ENCODE data around the gene ALDH3B1. TPM values are rescaled to one million over a fixed set of nuclear protein-coding genes. Genes with fewer than 3 reads are reported as not detected.

Gene ALDH3B1
- total RNA-seq, 2 experiments from 2014 or later: not detected

- peaks cover 2% of the 10 kb centered on the region for H3K27me3 Mint-ChIP-seq
- no peak for DNase-seq
- no peaks in the 10 kb centered on the region for H3K9me3 Mint-ChIP-seq
- no peak overlapping the region for H3K27ac Mint-ChIP-seq
- no peaks in the 10 kb centered on the region for H3K4me1 Mint-ChIP-seq
- no peak overlapping the region for H3K4me3 Mint-ChIP-seq
- CTCF ChIA-PET: no interaction called here
- no peaks in the 10 kb centered on the region for H3K36me3 Mint-ChIP-seq (ENCODE audit: low read depth)
- POLR2A ChIA-PET: no interaction called here
Observed at GRCh38 chr11:68021167-68021787, 11.2 kb downstream of the ALDH3B1 start.

GRCh38 chr11:68022531-68022930 lies 12.4 kb downstream of the ALDH3B1 start:
- H3K36me3 Mint-ChIP-seq (ENCODE audit: low read depth): no peaks in the 10 kb centered on the region
- ChIA-PET POLR2A (no interaction called here), CTCF (interaction anchor here (0.6 kb wide), 1 partner anchor 8 kb away, joined by 7 read pairs; the partner anchor contains the start of gene NDUFS8)
- H3K27me3 Mint-ChIP-seq: peaks cover 2% of the 10 kb centered on the region
- no peaks in the 10 kb centered on the region for H3K4me1 Mint-ChIP-seq
- DNase-seq: no peak
- no peak overlapping the region for H3K27ac Mint-ChIP-seq
- no peak overlapping the region for H3K4me3 Mint-ChIP-seq
- no peaks in the 10 kb centered on the region for H3K9me3 Mint-ChIP-seq

- no peak overlapping the region for H3K4me3 Mint-ChIP-seq
- no peaks in the 10 kb centered on the region for H3K36me3 Mint-ChIP-seq (ENCODE audit: low read depth)
- no peaks in the 10 kb centered on the region for H3K9me3 Mint-ChIP-seq
- peaks cover 2% of the 10 kb centered on the region for H3K27me3 Mint-ChIP-seq
- no peak overlapping the region for H3K27ac Mint-ChIP-seq
- DNase-seq: no peak
- CTCF ChIA-PET: no interaction called here
- H3K4me1 Mint-ChIP-seq: peaks cover 9% of the 10 kb centered on the region
- POLR2A ChIA-PET: no interaction called here
Observed at GRCh38 chr11:68024508-68024907, 14.4 kb downstream of the ALDH3B1 start.

- H3K4me3 Mint-ChIP-seq: no peak overlapping the region
- no peak overlapping the region for H3K27ac Mint-ChIP-seq
- ChIA-PET POLR2A (no interaction called here), CTCF (no interaction called here)
- H3K4me1 Mint-ChIP-seq: peaks cover 12% of the 10 kb centered on the region
- no peaks in the 10 kb centered on the region for H3K36me3 Mint-ChIP-seq (ENCODE audit: low read depth)
- H3K27me3 Mint-ChIP-seq: peaks cover 2% of the 10 kb centered on the region
- DNase-seq: peak; percentile 23
- no peaks in the 10 kb centered on the region for H3K9me3 Mint-ChIP-seq
Observed at GRCh38 chr11:68025047-68025446, 14.9 kb downstream of the ALDH3B1 start.

- Mint-ChIP-seq H3K27ac (no peak overlapping the region), H3K4me1 (peaks cover 20% of the 10 kb centered on the region)
- CTCF ChIA-PET: no interaction called here
Observed at GRCh38 chr11:68026391-68027105, 16.4 kb downstream of the ALDH3B1 start.

GRCh38 chr11:68027667-68028066 lies 17.5 kb downstream of the ALDH3B1 start:
- Mint-ChIP-seq H3K27me3 (peaks cover 2% of the 10 kb centered on the region), H3K4me3 (no peak overlapping the region), H3K4me1 (peaks cover 24% of the 10 kb centered on the region), H3K9me3 (no peaks in the 10 kb centered on the region), H3K27ac (no peak overlapping the region), H3K36me3 (ENCODE audit: low read depth) (peaks cover 7% of the 10 kb centered on the region)
- CTCF ChIA-PET: no interaction called here
- DNase-seq: no peak
- POLR2A ChIA-PET: interaction anchor here (5.6 kb wide), 1 partner anchor 13 kb away, joined by 63 read pairs; the partner anchor contains the start of gene TCIRG1

More at GRCh38 chr11:68026391-68027105, 16.4 kb downstream of the ALDH3B1 start:
- H3K9me3 Mint-ChIP-seq: no peaks in the 10 kb centered on the region
- no peak overlapping the region for H3K4me3 Mint-ChIP-seq
- DNase-seq: no peak
- peaks cover 4% of the 10 kb centered on the region for H3K36me3 Mint-ChIP-seq (ENCODE audit: low read depth)
- POLR2A ChIA-PET: interaction anchor here (5.6 kb wide), 1 partner anchor 14 kb away, joined by 63 read pairs; the partner anchor contains the start of gene TCIRG1
- peaks cover 2% of the 10 kb centered on the region for H3K27me3 Mint-ChIP-seq

GRCh38 chr11:68028802-68029545 lies 18.8 kb downstream of the ALDH3B1 start:
- H3K4me3 Mint-ChIP-seq: peak overlapping the region; percentile 68
- peaks cover 2% of the 10 kb centered on the region for H3K27me3 Mint-ChIP-seq
- no peak for DNase-seq
- ChIA-PET POLR2A (interaction anchor here (5.6 kb wide), 1 partner anchor 11 kb away, joined by 63 read pairs; the partner anchor contains the start of gene TCIRG1), CTCF (no interaction called here)
- peaks cover 7% of the 10 kb centered on the region for H3K36me3 Mint-ChIP-seq (ENCODE audit: low read depth)
- H3K4me1 Mint-ChIP-seq: peaks cover 26% of the 10 kb centered on the region
- H3K27ac Mint-ChIP-seq: no peak overlapping the region
- H3K9me3 Mint-ChIP-seq: no peaks in the 10 kb centered on the region

GRCh38 chr11:68030318-68031143 lies 20.4 kb downstream of the ALDH3B1 start, which contains the start of gene NDUFS8:
Gene NDUFS8 (plus strand): TSS chr11:68030681. CDS start chr11:68032152, 1,471 bp downstream.
- no peaks in the 10 kb centered on the region for H3K27me3 Mint-ChIP-seq
- peaks cover 30% of the 10 kb centered on the region for H3K4me1 Mint-ChIP-seq
- no peaks in the 10 kb centered on the region for H3K9me3 Mint-ChIP-seq
- peak within 1 kb of the TSS; percentile 78 for H3K27ac Mint-ChIP-seq
- H3K36me3 Mint-ChIP-seq (ENCODE audit: low read depth): peaks cover 7% of the 10 kb centered on the region
- ChIA-PET CTCF (interaction anchor here (1.2 kb wide), 1 partner anchor 8 kb away, joined by 7 read pairs; no protein-coding TSS in a partner anchor), POLR2A (interaction anchor here (1.5 to 5.6 kb wide), 2 partner anchors 10 to 87 kb away, joined by 4 to 63 read pairs; partner anchors contain the start of gene TCIRG1)
- peak; percentile 97 for DNase-seq
- peak within 1 kb of the TSS; percentile 90 for H3K4me3 Mint-ChIP-seq

- Mint-ChIP-seq H3K27ac (peak overlapping the region; percentile 78), H3K27me3 (no peaks in the 10 kb centered on the region), H3K4me3 (peak overlapping the region; percentile 90), H3K36me3 (ENCODE audit: low read depth) (peaks cover 7% of the 10 kb centered on the region), H3K4me1 (peaks cover 35% of the 10 kb centered on the region), H3K9me3 (no peaks in the 10 kb centered on the region)
- no peak for DNase-seq
- ChIA-PET POLR2A (interaction anchor here (1.5 to 5.6 kb wide), 2 partner anchors 9 to 87 kb away, joined by 4 to 63 read pairs; partner anchors contain the start of gene TCIRG1), CTCF (interaction anchor here (1.2 kb wide), 1 partner anchor 9 kb away, joined by 7 read pairs; no protein-coding TSS in a partner anchor)
Observed at GRCh38 chr11:68031144-68031464, 21.0 kb downstream of the ALDH3B1 start.

- Mint-ChIP-seq H3K9me3 (no peaks in the 10 kb centered on the region), H3K4me1 (peaks cover 42% of the 10 kb centered on the region), H3K27me3 (no peaks in the 10 kb centered on the region), H3K27ac (peak overlapping the region; percentile 78), H3K4me3 (peak overlapping the region; percentile 90), H3K36me3 (ENCODE audit: low read depth) (peaks cover 10% of the 10 kb centered on the region)
- CTCF ChIA-PET: no interaction called here
- no peak for DNase-seq
- POLR2A ChIA-PET: interaction anchor here (5.6 kb wide), 1 partner anchor 8 kb away, joined by 63 read pairs; the partner anchor contains the start of gene TCIRG1
Observed at GRCh38 chr11:68032003-68032402, 21.9 kb downstream of the ALDH3B1 start.

- Mint-ChIP-seq H3K9me3 (no peaks in the 10 kb centered on the region), H3K4me1 (peaks cover 51% of the 10 kb centered on the region)
Observed at GRCh38 chr11:68032997-68033707, 23.0 kb downstream of the ALDH3B1 start.

GRCh38 chr11:68033708-68034045 lies 23.6 kb downstream of the ALDH3B1 start:
- ChIA-PET POLR2A (no interaction called here), CTCF (no interaction called here)
- Mint-ChIP-seq H3K9me3 (no peaks in the 10 kb centered on the region), H3K36me3 (ENCODE audit: low read depth) (peaks cover 10% of the 10 kb centered on the region), H3K4me1 (peaks cover 53% of the 10 kb centered on the region), H3K4me3 (no peak overlapping the region), H3K27me3 (no peaks in the 10 kb centered on the region), H3K27ac (no peak overlapping the region)
- DNase-seq: no peak

More at GRCh38 chr11:68032997-68033707, 23.0 kb downstream of the ALDH3B1 start:
- CTCF ChIA-PET: no interaction called here
- Mint-ChIP-seq H3K27ac (no peak overlapping the region), H3K4me3 (no peak overlapping the region), H3K36me3 (ENCODE audit: low read depth) (peaks cover 10% of the 10 kb centered on the region), H3K27me3 (no peaks in the 10 kb centered on the region)
- no peak for DNase-seq
- POLR2A ChIA-PET: no interaction called here

Measured in activated CD4-positive, alpha-beta memory T cell treated with anti-CD3 and anti-CD28 coated beads, Interleukin-2, amount 10 ng/mL, durations not matched to agents 7 days and 5 days (primary cell).